HG03196 (cell line): Measurements from ENCODE around the gene KNOP1.
"Not testable (repeated sequence)": the region's sequence is repeated elsewhere in the genome, so short reads cannot be mapped to it uniquely, and the experiment has no call there.

Experiments used
- ATAC-seq: cut with Tn5 transposase; IDR thresholded peaks from one replicate; pipeline ENCODE4 v1.9.1; 2021; ENCODE audit not compliant: unreplicated experiment

The KNOP1 gene

DNA sequence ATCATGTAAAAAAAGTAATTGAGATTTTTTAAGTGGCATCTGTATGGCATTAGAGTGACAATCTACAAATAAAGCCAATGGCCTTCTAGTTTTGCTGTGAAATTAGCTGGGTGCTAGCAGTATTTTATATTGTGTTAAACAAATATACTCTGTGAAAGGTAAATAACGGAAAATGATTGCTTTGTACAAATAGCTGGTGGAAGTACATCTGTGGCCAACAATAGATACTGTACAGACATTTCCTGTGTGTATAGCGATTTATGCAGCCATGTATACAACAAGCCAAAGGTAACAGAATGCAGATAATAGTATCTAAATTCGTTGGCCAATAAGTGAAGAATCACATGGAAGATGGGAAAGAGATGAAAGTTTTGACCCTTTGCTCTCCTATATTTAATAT, 26.6 kb upstream of the KNOP1 start:
- no peak for ATAC-seq

GRCh38 chr16:19743816-19744159, 25.8 kb upstream of the KNOP1 start:
- no peak for ATAC-seq

- no peak for ATAC-seq
These were observed 23.3 kb upstream of the KNOP1 start for GRCh38 chr16:19741354-19741753.

GRCh38 chr16:19737306-19738038, 19.4 kb upstream of the KNOP1 start:
- no peak for ATAC-seq

GRCh38 chr16:19735074-19735867, 17.2 kb upstream of the KNOP1 start:
- no peak for ATAC-seq

- no peak for ATAC-seq
These were observed 15.5 kb upstream of the KNOP1 start for GRCh38 chr16:19733551-19733950.

DNA sequence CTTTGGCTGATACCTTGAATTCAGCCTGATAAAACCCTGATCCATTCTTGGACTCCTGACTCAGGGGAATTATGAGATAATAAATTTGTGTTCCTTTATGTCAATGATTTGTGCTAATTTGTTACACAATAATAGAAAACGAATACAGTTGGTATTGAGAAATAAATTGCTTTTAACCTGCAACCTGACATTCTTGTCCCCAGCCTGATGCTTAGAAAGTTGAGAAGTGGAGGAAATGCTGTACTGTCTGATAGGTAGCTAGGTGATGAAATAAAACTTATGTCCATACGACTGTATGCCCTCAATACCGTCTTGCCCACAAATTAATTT, 10.6 kb upstream of the KNOP1 start:
- no peak for ATAC-seq

- no peak for ATAC-seq
These were observed 5.0 kb upstream of the KNOP1 start for GRCh38 chr16:19722981-19723380.

DNA sequence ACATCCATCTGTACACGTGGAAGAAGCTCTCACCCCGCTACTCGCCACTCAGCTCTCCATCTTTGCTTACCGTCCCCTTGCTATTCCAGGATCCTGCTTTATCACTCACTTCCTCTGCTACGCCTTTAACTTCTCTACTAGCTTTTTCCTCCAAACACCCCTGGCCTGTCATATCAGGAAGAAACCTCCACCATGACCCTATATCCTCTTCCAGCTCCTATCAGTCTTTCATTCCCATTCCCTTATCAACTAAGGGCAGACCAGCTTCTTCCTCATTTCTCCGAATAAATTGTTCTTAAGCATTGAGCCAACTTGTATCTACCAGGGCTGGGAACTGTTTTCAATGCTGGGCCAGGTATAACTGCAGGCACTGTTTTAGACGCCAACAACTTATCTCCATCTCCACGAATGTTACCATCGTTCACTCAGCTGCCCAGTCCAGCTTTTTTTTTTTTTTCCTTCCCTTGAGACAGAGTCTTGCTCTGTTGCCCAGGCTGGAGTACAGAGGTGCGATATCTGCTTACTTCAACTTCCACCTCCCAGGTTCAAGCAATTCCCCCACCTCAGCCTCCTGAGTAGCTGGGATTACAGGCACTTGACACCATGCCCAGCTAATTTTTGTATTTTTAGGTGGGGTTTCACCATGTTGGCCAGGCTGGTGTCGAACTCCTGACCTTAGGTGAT, 4.4 kb upstream of the KNOP1 start:
- ATAC-seq, result no peak

DNA sequence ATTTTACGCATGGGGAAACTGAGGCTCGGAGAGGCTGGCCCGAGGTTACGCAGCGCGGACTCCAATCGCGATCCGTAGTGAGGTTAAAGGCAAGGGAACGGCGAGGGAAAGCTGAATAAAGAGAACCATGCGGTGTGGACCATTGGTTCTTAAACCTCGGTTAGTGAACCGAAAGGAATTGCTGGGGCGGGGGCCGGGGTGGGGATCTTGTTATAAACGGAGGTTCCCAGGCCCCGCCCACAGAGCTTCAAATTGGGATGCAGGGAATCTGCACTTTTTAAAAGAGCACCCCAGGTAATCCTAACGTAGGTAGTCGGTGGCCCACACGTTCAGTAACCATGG, 568 bp upstream of the KNOP1 start:
- ATAC-seq, result no peak

GRCh38 chr16:19717314-19717713, 713 bp downstream of the KNOP1 start:
- ATAC-seq, result no peak

GRCh38 chr16:19716728-19717127, 1.3 kb downstream of the KNOP1 start:
- ATAC-seq, result not testable (repeated sequence)

- no peak for ATAC-seq
These were observed 1.8 kb downstream of the KNOP1 start for GRCh38 chr16:19716183-19716582.

DNA sequence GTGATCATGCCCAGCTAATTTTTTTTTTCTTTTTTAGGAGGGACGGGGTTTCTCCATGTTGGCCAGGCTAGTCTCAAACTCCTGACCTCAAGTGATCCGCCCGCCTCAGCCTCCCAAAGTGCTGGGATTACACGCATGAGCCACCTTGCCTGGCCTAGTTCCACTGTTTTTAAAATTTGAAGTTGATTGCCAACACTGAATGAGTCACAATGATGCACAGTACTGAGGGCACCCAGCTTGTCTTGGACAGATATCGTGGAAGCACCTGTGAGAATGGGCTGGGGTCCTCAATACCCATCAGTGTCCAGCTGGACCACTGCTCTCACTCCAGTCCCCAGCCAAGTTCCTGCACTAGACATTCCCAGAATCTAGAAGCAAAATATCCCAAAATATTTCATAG, 2.5 kb downstream of the KNOP1 start:
- ATAC-seq, result no peak

- ATAC-seq, result no peak
These were observed 4.3 kb downstream of the KNOP1 start for GRCh38 chr16:19713697-19714096.

DNA sequence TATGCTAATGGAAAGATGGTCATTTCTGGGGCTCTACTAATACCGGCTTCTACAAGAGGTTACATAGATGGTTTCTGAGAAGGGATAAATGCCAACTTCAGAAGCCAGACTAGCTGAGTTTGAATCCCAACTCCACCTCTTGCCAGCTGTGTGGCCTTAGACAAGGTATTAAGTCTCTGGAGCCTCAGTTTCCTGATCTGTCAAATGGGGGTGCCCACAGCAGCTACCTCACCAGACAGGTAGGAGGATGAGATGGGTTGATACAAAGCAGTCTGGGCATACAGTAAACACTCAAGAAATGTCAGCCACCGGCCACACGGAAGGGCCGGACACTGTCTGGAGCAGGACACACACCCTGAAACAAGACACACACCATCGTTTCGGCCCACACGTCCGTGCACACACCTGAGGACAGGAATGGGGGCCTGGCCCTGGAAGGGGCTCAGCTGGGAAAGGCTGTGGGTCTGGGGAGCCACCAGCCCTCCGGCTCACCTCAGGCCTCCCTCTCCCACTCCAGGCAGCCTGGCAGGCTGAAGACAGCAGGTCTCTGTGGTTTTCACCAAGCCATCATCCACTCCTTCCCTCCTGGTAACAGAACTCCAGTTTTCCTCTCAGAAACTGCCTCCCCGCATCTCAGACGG, 5.5 kb downstream of the KNOP1 start:
- no peak for ATAC-seq

DNA sequence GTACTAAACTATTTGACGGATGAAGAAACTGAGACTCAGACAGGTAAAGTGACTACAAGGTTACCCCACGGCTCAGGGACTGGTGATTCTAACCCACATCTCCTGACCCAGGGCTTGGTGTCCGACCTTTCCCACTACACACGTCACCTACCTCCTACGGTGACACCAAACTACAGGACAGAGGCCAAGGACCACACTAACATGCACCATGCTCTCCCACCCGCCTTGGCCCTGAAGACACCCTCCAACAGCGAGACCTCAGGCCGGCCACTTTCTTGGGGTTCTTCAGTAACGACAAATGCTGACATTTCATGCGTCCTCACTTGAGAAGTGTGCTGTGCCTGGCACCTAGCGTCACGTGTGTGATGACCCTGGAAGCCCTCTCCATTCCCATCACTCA, 6.4 kb downstream of the KNOP1 start:
- no peak for ATAC-seq

- no peak for ATAC-seq
These were observed 7.0 kb downstream of the KNOP1 start for GRCh38 chr16:19710991-19711545.

GRCh38 chr16:19710191-19710908, 7.7 kb downstream of the KNOP1 start:
- no peak for ATAC-seq

DNA sequence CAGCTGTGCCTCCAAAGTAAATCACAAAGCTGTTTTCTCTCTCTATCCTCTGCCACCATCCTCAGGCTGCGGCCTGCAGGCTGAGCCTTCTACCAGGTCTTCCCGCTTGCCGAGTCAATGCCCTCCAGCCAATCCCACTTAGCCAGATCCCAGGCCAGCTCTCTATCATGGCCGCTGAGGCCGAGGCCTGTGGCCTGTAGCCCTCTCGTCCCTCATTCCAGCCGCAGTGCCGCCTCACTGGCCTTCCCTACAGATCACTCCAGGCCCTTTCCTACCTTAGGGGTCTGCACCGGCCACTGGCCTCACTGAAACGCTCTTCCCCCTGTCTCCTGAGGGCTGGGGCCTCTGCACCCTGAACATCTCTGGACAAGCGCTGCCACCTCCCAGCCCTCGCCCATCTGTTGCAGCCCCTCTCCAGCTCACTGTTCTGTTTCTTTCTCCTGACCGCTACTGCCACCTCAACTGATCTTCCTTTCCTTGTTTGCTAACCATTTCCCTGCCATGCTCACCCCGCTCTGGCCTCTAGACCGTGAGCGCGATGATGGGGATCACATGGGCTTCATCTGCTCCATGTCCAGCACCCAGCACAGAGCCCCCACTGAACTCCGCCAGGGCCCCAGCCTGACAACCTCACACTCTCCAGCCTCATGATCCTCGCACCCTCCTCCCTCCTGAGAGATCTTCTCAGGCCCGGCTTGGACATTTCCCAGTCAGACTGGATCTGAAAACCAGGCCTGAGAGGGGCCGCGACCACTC, 8.5 kb downstream of the KNOP1 start:
- ATAC-seq, result no peak
